ENCODE results near the gene SMCO2.

SMCO2 gene

GRCh38 chr12:27431185-27431584 is 15.4 kb upstream of the SMCO2 start:
- TF ChIP-seq, protein P1, sequence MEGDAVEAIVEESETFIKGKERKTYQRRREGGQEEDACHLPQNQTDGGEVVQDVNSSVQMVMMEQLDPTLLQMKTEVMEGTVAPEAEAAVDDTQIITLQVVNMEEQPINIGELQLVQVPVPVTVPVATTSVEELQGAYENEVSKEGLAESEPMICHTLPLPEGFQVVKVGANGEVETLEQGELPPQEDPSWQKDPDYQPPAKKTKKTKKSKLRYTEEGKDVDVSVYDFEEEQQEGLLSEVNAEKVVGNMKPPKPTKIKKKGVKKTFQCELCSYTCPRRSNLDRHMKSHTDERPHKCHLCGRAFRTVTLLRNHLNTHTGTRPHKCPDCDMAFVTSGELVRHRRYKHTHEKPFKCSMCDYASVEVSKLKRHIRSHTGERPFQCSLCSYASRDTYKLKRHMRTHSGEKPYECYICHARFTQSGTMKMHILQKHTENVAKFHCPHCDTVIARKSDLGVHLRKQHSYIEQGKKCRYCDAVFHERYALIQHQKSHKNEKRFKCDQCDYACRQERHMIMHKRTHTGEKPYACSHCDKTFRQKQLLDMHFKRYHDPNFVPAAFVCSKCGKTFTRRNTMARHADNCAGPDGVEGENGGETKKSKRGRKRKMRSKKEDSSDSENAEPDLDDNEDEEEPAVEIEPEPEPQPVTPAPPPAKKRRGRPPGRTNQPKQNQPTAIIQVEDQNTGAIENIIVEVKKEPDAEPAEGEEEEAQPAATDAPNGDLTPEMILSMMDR (IDR thresholded peaks at IDR 0.05; ENCODE audit: control extremely low read depth, extremely low read depth, low read depth, missing control alignments), result no peak
- POLR2A ChIA-PET, result no interaction called here
- CTCF ChIA-PET, result interaction anchor here (1.0 to 1.9 kb wide), 2 partner anchors 14 to 273 kb away, joined by 3 to 5 read pairs; no protein-coding TSS in a partner anchor
- DNase-seq (ENCODE audit: extremely low spot score), result no peak

GRCh38 chr12:27434673-27435565 is 11.6 kb upstream of the SMCO2 start:
- TF ChIP-seq, protein P1 (IDR thresholded peaks at IDR 0.05; ENCODE audit: control extremely low read depth, extremely low read depth, low read depth, missing control alignments), result peak; percentile 44
- POLR2A ChIA-PET, result interaction anchor here (0.5 kb wide), 1 partner anchor 287 kb away, joined by 3 read pairs; no protein-coding TSS in a partner anchor

GRCh38 chr12:27436029-27436428 is 10.5 kb upstream of the SMCO2 start:
- DNase-seq (ENCODE audit: extremely low spot score), result no peak
- ChIA-PET CTCF (interaction anchor here (1.3 to 4.0 kb wide), 9 partner anchors 10 to 275 kb away, joined by 3 to 37 read pairs (median 8); partner anchors contain the start of genes MRPS35 and SMCO2), POLR2A (no interaction called here)
- TF ChIP-seq, protein P1 (IDR thresholded peaks at IDR 0.05; ENCODE audit: control extremely low read depth, extremely low read depth, low read depth, missing control alignments), result no peak

More at GRCh38 chr12:27434673-27435565, 11.6 kb upstream of the SMCO2 start:
- CTCF ChIA-PET, result interaction anchor here (0.7 to 4.0 kb wide), 38 partner anchors 10 to 275 kb away, joined by 3 to 37 read pairs (median 4); partner anchors contain the start of gene SMCO2
- DNase-seq (ENCODE audit: extremely low spot score), result peak; percentile 45

DNA sequence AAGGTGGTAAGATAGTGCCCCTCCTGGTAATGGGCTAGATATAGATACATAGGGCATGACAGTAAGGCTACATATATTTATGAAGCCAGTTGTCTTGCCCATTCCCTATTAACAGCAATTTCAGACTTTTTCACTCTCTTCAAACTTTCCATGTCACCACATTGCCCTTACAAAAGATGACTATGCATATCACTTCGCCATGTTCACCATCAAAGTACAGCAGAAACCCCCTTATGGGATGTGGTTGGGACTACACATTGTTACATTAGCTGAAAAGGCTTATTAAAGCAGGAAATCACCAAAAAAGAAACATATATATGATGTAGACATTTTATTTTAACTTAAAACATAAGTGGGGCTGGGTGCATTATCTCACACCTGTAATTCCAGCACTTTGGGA is 9.8 kb upstream of the SMCO2 start:
- ChIA-PET POLR2A (no interaction called here), CTCF (interaction anchor here (0.6 to 4.0 kb wide), 12 partner anchors 9 to 274 kb away, joined by 3 to 37 read pairs (median 4); partner anchors contain the start of genes MRPS35 and SMCO2)
- DNase-seq (ENCODE audit: extremely low spot score), result no peak
- TF ChIP-seq, protein P1 (IDR thresholded peaks at IDR 0.05; ENCODE audit: control extremely low read depth, extremely low read depth, low read depth, missing control alignments), result no peak

DNA sequence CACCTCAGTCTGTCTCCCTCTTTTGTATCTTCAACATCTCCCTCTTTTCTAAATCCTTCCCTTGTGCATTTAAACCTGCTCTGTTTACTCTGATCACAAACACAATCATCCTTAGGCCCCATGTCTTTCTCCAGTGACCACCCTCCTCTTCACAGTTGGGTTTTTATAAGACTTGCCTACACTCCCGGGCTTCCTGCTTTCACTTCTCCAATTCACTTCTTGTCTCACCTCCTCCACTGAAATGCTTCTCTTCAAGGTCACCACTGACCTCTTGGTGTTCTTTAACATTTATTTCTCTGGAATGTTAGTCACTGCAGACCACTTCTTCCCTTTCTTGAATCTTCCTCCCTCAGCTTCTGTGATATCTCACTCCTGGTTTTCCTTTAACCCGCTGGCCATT is 8.7 kb upstream of the SMCO2 start:
- ChIA-PET POLR2A (no interaction called here), CTCF (interaction anchor here (1.1 to 2.7 kb wide), 5 partner anchors 17 to 265 kb away, joined by 3 to 8 read pairs (median 4); no protein-coding TSS in a partner anchor)
- TF ChIP-seq, protein P1 (IDR thresholded peaks at IDR 0.05; ENCODE audit: control extremely low read depth, extremely low read depth, low read depth, missing control alignments), result no peak
- no peak for DNase-seq (ENCODE audit: extremely low spot score)

- CTCF ChIA-PET, result interaction anchor here (1.2 to 5.2 kb wide), 2 partner anchors 9 to 13 kb away, joined by 3 to 37 read pairs; no protein-coding TSS in a partner anchor
- POLR2A ChIA-PET, result no interaction called here
- no peak for DNase-seq (ENCODE audit: extremely low spot score)
- TF ChIP-seq, protein P1 (IDR thresholded peaks at IDR 0.05; ENCODE audit: control extremely low read depth, extremely low read depth, low read depth, missing control alignments), result no peak
Measured at GRCh38 chr12:27447761-27448160, 1.2 kb downstream of the SMCO2 start.

Data from GM10248 (cell line).